Thyroid gland (tissue), 4 donors: ENCODE results near the gene ATP4A. TPM values are rescaled to one million over a fixed set of nuclear protein-coding genes. Genes with fewer than 3 reads are reported as not detected.

ENCODE experiments used
- DNase-seq, 2 donors: peaks; one replicate each; pipeline ENCODE4 v3.0.0-alpha.2; 2019
- H3K27ac ChIP-seq, 3 donors: fragments of 200-600 bp; sonication (generic); 1 replicate in 2 of 3; 2 replicates in 1 of 3; pipeline ENCODE4 v1.5.1; 2016 to 2019; ENCODE audit warnings: mild to moderate bottlenecking in 1 of 3, moderate library complexity in 1 of 3
- H3K27me3 ChIP-seq: fragments of 200-600 bp; sonication (generic); one replicate; pipeline ENCODE4 v1.5.1; 2019
- H3K36me3 ChIP-seq, 2 donors: fragments of 200-600 bp; sonication (generic); one replicate each; pipeline ENCODE4 v1.5.1; 2016 to 2019
- H3K4me1 ChIP-seq, 2 donors: fragments of 200-600 bp; sonication (generic); one replicate each; pipeline ENCODE4 v1.5.1; 2017 to 2019
- H3K4me3 ChIP-seq, 3 donors: fragments of 200-600 bp; sonication (generic); replicated peaks in 1 of 3; 1 replicate in 2 of 3; 2 replicates in 1 of 3; pipeline ENCODE4 v1.5.1; 2016; ENCODE audit warnings: mild to moderate bottlenecking in 1 of 3
- H3K9me3 ChIP-seq: fragments of 200-600 bp; sonication (generic); one replicate; pipeline ENCODE4 v1.5.1; 2017
- POLR2A ChIP-seq, 2 donors: fragments of 450-650 bp; IDR thresholded peaks; one replicate each; pipeline ENCODE4 v1.6.1; 2017; ENCODE audit warnings: antibody characterized with exemption in 2 of 2, mild to moderate bottlenecking in 2 of 2, moderate library complexity in 1 of 2
- WGBS, 2 donors: methylation state at CpG; one replicate each; pipeline ENCODE4 v1.1.5; 2017; 5-methylcytosine and 5-hydroxymethylcytosine counted together
- intact Hi-C: fragments of 100-400 bp; cut with DNase I; formaldehyde crosslinking; loops from one replicate; pipeline ENCODE4 v1.15.1; 2023
- total RNA-seq, 4 donors: library from RNA; depleted of rRNA; stranded (reverse); fragments of >200 nt; gene quantifications; one replicate each; pipeline ENCODE4 v1.2.3, GENCODE V29; 2016
- TF ChIP-seq, protein P1 (sequence below), 6 experiments: fragments of 200-600 bp in 3 of 6; fragments of 450-650 bp in 3 of 6; sonication (generic) in 3 of 6; IDR thresholded peaks; one replicate each; pipeline ENCODE4 v1.5.1; 2016 to 2019; ENCODE audit warnings: antibody characterized with exemption in 6 of 6, mild to moderate bottlenecking in 2 of 6, inconsistent platforms in 1 of 6, moderate library complexity in 1 of 6

The ATP4A gene
- total RNA-seq, 4 donors from 2014 or later = 0.27 to 1.9 (median 0.33) TPM

GRCh38 chr19:35561436-35561835, 2.0 kb downstream of the ATP4A start:
- H3K9me3 ChIP-seq = no peaks in the 10 kb centered on the region
- intact Hi-C loops = no loop called here
- WGBS, 2 donors = 77 to 86% methylated on average over 6 of the region's 6 CpGs
- H3K4me1 ChIP-seq = peaks cover 6 to 16% of the 10 kb centered on the region in 2 donors
- H3K4me3 ChIP-seq = no peak overlapping the region
- TF ChIP-seq POLR2A (IDR thresholded peaks at IDR 0.05) = no peak
- TF ChIP-seq, protein P1, sequence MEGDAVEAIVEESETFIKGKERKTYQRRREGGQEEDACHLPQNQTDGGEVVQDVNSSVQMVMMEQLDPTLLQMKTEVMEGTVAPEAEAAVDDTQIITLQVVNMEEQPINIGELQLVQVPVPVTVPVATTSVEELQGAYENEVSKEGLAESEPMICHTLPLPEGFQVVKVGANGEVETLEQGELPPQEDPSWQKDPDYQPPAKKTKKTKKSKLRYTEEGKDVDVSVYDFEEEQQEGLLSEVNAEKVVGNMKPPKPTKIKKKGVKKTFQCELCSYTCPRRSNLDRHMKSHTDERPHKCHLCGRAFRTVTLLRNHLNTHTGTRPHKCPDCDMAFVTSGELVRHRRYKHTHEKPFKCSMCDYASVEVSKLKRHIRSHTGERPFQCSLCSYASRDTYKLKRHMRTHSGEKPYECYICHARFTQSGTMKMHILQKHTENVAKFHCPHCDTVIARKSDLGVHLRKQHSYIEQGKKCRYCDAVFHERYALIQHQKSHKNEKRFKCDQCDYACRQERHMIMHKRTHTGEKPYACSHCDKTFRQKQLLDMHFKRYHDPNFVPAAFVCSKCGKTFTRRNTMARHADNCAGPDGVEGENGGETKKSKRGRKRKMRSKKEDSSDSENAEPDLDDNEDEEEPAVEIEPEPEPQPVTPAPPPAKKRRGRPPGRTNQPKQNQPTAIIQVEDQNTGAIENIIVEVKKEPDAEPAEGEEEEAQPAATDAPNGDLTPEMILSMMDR (IDR thresholded peaks at IDR 0.05) = no peak
- H3K27ac ChIP-seq = no peak overlapping the region
- H3K36me3 ChIP-seq = no peaks in the 10 kb centered on the region
- H3K27me3 ChIP-seq = peaks cover 7% of the 10 kb centered on the region
- no peak for DNase-seq

- no peak overlapping the region for H3K27ac ChIP-seq
- no peak overlapping the region for H3K4me3 ChIP-seq
- intact Hi-C loops = no loop called here
- no peaks in the 10 kb centered on the region for H3K36me3 ChIP-seq
- H3K4me1 ChIP-seq = peaks cover 6 to 16% of the 10 kb centered on the region in 2 donors
- TF ChIP-seq, protein P1 (IDR thresholded peaks at IDR 0.05) = no peak
- TF ChIP-seq POLR2A (IDR thresholded peaks at IDR 0.05) = no peak
- no peak for DNase-seq
- 68 to 71% methylated on average over 6 of the region's 6 CpGs for WGBS, 2 donors
- no peaks in the 10 kb centered on the region for H3K9me3 ChIP-seq
- peaks cover 7% of the 10 kb centered on the region for H3K27me3 ChIP-seq
Measured at GRCh38 chr19:35560677-35561076, 2.8 kb downstream of the ATP4A start.

DNA sequence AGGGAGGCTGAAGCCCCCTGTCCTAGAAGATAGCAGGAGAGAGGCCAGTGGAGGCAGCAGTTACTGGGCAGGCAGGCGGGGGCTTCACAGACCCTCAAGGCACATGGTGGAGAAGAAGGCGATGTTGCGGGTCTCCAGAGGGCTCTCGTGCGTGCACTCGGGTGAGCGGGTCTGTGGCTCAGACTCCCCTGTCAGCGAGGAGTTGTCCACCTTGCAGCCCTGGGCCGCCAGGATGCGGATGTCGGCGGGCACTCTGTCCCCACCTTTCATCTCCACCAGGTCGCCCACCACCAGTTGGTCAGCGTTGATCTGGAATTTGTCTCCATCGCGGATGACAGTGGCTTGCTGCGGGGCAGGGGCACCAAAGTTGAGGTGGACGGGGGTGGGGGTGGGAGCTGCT, 3.2 kb downstream of the ATP4A start:
- no peaks in the 10 kb centered on the region for H3K36me3 ChIP-seq
- no peak overlapping the region for H3K27ac ChIP-seq
- H3K9me3 ChIP-seq = no peaks in the 10 kb centered on the region
- no peak for DNase-seq
- H3K4me1 ChIP-seq = peaks cover 6 to 17% of the 10 kb centered on the region in 2 donors
- no peak for TF ChIP-seq POLR2A (IDR thresholded peaks at IDR 0.05)
- TF ChIP-seq, protein P1 (IDR thresholded peaks at IDR 0.05) = no peak
- no peak overlapping the region for H3K4me3 ChIP-seq
- intact Hi-C loops = no loop called here
- 75 to 86% methylated on average over 9 to 18 of the region's 18 CpGs for WGBS, 2 donors
- H3K27me3 ChIP-seq = peaks cover 7% of the 10 kb centered on the region

DNA sequence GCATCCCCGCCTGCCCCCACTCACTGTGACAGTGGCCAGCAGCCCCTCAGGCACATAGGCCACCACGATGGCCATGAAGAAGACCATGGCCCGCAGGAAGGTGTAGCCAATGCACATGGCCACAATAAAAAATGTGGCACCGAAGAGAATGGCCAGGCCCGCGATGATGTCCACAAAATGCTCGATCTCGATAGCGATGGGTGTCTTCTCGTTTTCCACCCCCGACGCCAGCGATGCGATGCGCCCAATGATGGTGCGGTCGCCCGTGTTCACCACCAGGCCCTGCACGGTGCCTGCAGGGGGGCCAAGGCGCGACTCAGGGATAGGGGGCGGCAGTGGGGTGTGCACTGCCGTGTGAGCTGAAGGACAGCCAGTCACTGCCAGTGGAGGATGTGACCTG, 3.7 kb downstream of the ATP4A start:
- Histone ChIP-seq H3K9me3 (no peaks in the 10 kb centered on the region), H3K36me3 (no peaks in the 10 kb centered on the region), H3K4me1 (peaks cover 6 to 22% of the 10 kb centered on the region in 2 donors), H3K27ac (no peak overlapping the region), H3K27me3 (peaks cover 7% of the 10 kb centered on the region), H3K4me3 (no peak overlapping the region)
- WGBS, 2 donors = 88 to 91% methylated on average over 22 to 23 of the region's 23 CpGs
- DNase-seq = no peak
- intact Hi-C loops = no loop called here
- TF ChIP-seq, protein P1 (IDR thresholded peaks at IDR 0.05) = no peak
- no peak for TF ChIP-seq POLR2A (IDR thresholded peaks at IDR 0.05)

GRCh38 chr19:35559281-35559659, 4.2 kb downstream of the ATP4A start:
- intact Hi-C loops = no loop called here
- peaks cover 6 to 27% of the 10 kb centered on the region in 2 donors for H3K4me1 ChIP-seq
- no peak for TF ChIP-seq POLR2A (IDR thresholded peaks at IDR 0.05)
- TF ChIP-seq, protein P1 (IDR thresholded peaks at IDR 0.05) = no peak
- no peak overlapping the region for H3K4me3 ChIP-seq
- no peaks in the 10 kb centered on the region for H3K9me3 ChIP-seq
- peaks cover 7% of the 10 kb centered on the region for H3K27me3 ChIP-seq
- no peak for DNase-seq
- WGBS, 2 donors = 67 to 69% methylated on average over 9 to 11 of the region's 11 CpGs
- no peak overlapping the region for H3K27ac ChIP-seq
- no peaks in the 10 kb centered on the region for H3K36me3 ChIP-seq
